ENCODE results near the gene PCSK2.

PCSK2 gene

GRCh38 chr20:17513939-17514338 lies 287.1 kb downstream of the PCSK2 start:
- DNase-seq, result no peak

GRCh38 chr20:17515053-17515452 lies 288.2 kb downstream of the PCSK2 start:
- DNase-seq, result no peak

- DNase-seq, result no peak
Measured at GRCh38 chr20:17518339-17519052, 291.7 kb downstream of the PCSK2 start.

GRCh38 chr20:17519606-17520285 lies 292.9 kb downstream of the PCSK2 start:
- no peak for DNase-seq

- DNase-seq, result no peak
Measured at GRCh38 chr20:17520583-17520982, 293.7 kb downstream of the PCSK2 start.

GRCh38 chr20:17522528-17522927 lies 295.7 kb downstream of the PCSK2 start:
- DNase-seq, result no peak

GRCh38 chr20:17523326-17523725 lies 296.5 kb downstream of the PCSK2 start:
- no peak for DNase-seq

- no peak for DNase-seq
Measured at GRCh38 chr20:17524560-17524959, 297.7 kb downstream of the PCSK2 start.

GRCh38 chr20:17525132-17525531 lies 298.3 kb downstream of the PCSK2 start:
- DNase-seq, result no peak

GRCh38 chr20:17525650-17526049 lies 298.8 kb downstream of the PCSK2 start:
- no peak for DNase-seq

GRCh38 chr20:17529586-17529985 lies 302.7 kb downstream of the PCSK2 start:
- DNase-seq, result no peak

GRCh38 chr20:17530153-17530552 lies 303.3 kb downstream of the PCSK2 start:
- DNase-seq, result no peak

- no peak for DNase-seq
Measured at GRCh38 chr20:17530716-17531664, 304.1 kb downstream of the PCSK2 start, which contains the start of gene BFSP1. Gene BFSP1 (minus strand): TSS chr20:17531379. CDS start chr20:17531329, 50 bp downstream.

- no peak for DNase-seq
Measured at GRCh38 chr20:17531665-17532025, 304.8 kb downstream of the PCSK2 start.

- DNase-seq, result peak; percentile 5 to 17
Measured at GRCh38 chr20:17533396-17533795, 306.6 kb downstream of the PCSK2 start.

GRCh38 chr20:17534077-17534476 lies 307.2 kb downstream of the PCSK2 start:
- DNase-seq, result no peak

All from AML-193 (cell line).